Stimulated activated CD4-positive, alpha-beta T cell treated with anti-CD3 and anti-CD28 coated beads, TNF-alpha, amount 100 ng/mL, for 48 hours (primary cell): ENCODE measurements around the gene BORCS6.
"Not testable (repeated sequence)": the region's sequence is repeated elsewhere in the genome, so short reads cannot be mapped to it uniquely, and the experiment has no call there.

Experiments
- DNase-seq, 3 donors: peaks; one replicate each; pipeline ENCODE4 v3.0.0-alpha.2; 2020; ENCODE audit warnings: low read depth in 3 of 3

BORCS6 gene

DNA sequence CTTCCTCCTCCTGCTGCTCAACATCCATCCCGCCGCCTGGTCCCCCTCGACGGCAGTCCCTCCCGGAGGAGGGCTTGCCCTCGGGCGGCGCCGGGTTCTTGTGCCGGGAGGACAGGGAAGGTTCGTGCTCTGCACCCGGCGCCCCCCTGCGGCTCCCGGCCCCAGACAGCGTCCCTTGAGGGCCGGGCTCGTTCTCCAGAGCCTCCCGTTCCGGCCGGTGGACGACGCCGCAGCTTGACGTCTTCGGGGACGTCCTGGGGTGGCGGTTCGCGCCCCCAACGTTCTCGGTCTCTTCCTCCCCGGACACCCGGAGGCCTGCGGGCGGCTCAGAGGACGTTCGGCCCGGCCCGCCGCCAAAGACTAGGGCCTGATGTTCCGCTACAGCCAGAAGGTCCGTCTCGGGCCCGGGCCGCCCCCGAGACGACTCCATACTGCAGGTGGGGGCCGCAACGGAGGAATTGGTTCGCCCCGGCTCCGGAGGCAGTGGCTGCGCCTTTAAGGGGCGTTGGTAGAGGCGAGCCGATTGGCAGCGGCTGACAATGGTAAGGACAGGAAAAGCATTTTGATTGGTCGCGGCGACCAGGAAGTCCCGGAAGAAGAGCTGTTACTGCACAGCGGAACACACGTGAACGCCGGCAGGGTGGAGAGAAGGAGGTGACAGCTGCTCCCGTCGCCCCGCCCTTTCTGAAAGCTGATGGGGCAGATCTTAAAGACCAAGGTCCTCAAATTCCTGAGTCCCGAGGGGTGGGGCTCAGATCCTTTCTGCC lies at the start of gene BORCS6:
BORCS6 (minus strand) TSS at position 470 of the 767 bp plus-strand sequence; CDS start at position 430, 40 bp downstream.
- DNase-seq, result peak; percentile 87 to 93 (median 91)

DNA sequence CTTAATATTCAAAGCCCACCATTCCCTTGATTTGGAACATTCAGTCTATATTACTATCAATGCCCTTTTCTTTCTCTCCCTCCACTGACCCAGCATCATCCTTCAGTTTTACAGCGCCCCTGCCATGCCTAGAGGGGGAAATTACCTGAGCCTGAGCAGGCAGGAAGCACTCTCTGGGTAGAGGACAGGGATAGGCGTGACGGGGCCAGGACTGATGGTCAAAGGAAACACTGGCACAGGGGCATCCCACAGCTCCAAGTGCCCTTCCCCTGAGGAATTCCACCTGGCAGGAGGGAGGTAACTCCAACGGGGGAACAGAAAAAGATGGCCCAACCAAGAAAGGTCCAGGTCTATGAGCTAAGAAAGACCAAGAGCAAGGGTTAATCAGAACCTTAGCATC lies 47.9 kb upstream of the BORCS6 start:
- no peak for DNase-seq

DNA sequence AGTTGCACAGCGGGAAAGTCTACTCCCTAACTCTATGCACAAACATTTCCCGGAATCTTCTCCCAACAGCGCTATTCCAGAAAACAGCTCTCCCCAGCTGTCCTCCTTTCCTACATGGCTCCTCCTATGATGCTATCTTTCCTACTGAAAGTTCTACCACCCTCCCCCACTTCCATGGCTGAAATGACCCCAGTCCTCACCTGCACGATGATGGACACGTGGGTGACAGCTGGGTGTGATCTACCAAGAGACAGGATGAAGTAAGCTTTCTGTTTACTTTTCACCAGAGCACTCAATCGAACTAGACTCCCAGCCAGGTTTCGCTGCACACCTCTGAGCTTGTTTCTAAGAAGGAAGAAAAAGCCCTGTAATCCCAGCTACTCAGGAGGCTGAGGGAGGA lies 47.2 kb upstream of the BORCS6 start:
- DNase-seq, result no peak

DNA sequence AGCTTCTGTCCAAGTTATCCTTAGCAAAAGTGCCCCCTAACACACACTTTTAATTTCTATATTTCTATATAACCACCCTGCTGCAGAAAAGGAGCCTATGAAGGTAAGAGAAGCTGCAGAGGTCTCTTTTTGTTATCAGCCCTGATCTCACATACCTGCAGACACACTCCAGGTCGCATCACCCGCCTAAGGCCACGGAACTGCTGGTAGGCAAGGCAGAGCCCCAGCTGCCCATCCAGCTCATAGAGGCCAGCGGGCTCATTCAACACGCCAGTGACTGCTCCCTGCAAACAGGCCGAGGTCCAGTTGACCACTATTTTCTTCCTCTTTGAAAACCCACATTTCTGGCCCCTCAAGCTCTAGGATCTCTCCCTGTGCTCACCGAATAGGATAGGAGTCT lies 45.7 kb upstream of the BORCS6 start:
- no peak for DNase-seq

DNA sequence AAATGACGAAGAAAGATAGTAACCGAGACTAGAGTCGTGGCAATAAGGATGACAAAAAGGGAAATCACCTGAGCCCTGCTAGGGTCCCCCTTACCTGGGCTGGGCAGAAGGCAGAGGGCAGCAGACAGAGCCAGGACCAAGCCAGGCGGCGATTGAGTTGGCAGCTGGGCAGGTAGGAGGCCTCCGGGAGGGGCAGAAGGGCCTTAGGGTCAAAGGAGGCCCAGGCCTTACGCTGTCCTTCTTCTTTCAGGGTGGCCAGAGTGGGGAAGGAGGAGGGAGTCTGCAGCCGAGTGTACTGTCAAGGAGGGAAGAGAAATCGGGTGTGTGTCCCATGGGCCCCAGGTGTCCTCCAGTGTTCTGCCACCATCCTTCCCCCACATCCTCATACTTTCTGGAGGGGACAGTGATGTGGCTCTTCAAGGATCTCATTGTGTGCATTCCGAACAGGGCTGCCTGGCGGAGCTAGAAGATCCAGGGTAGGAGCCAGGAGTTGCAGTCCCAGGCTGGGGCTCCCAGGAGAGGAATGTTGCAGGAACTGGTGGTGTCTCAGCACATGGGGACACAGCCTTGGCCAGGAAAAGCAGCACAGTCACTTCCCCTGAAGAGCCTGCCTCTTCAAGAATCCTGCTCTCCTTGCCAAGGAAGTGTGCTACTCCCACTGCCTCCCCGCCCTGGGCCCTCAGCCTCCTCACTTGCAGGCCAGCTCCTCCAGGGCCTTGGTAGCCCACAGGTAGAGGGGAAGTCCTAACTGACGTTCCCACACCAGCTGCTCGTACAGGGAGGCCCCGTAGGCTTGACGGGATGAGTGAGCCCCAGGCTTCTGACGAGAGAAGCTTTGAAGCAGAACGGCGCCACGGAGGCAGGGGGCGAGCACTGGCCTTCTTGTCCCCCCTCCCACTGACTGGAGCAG lies 44.6 kb upstream of the BORCS6 start:
- no peak for DNase-seq

DNA sequence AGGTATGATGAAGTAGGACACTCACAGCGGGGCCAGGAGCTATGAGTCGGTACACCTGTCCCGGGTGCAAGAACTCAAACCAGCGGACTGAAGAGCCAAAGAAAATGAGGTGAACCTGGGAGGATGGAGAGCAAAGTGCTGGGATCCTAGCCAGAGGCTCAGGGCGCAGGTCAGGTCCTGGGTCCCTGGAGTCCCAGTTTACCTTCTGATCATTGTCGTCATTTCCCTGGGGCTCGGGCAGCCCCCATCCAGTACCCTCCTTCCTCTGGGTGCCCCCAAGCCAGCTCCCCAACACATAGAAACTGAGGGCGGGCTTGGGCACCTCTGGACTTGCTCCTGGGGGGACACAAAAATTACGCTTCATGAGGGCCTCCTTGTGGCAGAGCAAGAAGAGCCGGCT lies 41.7 kb upstream of the BORCS6 start:
- DNase-seq, result no peak

DNA sequence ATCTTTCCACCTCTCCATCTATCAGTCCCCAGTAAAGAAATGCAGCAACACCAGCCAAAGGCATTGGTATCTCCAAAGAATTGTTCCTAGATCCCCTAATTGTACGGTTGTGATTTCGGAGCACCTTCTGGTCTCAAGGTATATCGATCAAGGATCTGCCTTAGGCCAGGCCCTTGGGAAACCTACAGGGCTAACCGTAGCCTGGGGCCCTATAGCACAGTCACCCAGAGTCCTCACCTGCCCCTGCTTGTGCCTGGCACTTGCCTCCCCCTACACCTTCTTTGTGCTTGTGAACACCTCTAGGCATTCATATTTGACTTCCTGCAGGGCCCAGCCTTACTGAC lies 37.2 kb upstream of the BORCS6 start:
- DNase-seq, result no peak

DNA sequence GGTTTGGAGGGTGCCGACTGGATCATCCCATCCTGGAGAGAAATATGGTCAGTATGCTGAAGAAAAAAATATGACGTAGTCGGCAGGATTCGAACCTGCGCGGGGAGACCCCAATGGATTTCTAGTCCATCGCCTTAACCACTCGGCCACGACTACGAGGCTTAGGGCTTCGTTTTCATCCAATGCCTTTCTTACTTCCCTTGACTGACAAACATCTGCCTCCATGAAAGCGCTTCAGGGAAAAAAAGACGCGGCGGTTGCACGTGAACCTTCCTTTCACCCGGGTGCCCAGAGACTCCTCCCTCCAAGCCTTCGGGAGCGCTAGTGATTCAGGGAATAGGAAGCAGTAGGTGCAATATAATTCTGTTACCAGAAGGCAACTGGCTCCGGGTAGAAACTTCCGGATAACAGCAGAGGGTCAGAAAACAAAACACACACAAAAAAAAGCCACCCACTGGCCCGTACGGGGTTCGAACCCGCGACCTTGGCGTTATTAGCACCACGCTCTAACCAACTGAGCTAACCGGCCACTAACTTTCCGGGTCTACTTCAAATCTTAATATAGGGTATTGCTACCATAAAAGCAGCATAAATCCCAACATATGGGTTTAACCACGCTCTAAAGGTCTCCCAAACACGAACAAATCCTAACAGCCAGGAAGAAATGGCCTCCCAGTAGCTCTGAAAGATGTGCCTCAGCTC lies 36.7 kb upstream of the BORCS6 start:
- DNase-seq, result peak in 1 of 3 donors; percentile 55

DNA sequence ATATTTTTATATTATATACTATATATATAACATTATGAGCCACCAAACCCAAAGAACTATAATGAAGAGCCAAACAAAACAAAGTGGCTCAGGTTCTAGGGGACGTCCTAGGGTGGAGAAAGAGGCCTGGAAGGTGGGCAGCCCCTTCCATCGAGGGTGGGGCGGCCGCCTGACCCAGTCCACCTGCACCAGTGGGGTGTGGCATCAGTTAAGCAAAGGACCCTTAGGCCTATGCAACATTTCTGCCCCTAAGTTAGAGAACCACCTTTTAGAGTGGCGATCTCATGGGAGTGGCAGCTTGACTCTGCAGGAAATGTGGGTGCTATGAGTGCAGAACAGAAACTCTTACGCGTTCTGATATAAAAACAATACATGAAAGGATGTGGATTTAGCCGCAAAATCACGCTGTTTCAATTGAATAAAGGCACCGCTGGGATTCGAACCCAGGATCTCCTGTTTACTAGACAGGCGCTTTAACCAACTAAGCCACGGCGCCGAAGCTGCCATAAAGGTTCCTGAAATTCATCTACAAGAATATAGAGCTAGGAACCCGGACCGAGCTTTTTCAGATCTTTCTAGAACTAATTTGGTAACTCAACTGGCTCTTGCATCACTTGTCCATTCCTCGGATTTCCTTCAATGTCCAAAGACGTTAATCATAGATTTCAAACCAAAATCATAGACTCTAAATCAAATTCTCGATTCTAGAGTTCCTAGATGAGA lies 36.0 kb upstream of the BORCS6 start:
- DNase-seq, result peak in 2 of 3 donors; percentile 68 to 75

DNA sequence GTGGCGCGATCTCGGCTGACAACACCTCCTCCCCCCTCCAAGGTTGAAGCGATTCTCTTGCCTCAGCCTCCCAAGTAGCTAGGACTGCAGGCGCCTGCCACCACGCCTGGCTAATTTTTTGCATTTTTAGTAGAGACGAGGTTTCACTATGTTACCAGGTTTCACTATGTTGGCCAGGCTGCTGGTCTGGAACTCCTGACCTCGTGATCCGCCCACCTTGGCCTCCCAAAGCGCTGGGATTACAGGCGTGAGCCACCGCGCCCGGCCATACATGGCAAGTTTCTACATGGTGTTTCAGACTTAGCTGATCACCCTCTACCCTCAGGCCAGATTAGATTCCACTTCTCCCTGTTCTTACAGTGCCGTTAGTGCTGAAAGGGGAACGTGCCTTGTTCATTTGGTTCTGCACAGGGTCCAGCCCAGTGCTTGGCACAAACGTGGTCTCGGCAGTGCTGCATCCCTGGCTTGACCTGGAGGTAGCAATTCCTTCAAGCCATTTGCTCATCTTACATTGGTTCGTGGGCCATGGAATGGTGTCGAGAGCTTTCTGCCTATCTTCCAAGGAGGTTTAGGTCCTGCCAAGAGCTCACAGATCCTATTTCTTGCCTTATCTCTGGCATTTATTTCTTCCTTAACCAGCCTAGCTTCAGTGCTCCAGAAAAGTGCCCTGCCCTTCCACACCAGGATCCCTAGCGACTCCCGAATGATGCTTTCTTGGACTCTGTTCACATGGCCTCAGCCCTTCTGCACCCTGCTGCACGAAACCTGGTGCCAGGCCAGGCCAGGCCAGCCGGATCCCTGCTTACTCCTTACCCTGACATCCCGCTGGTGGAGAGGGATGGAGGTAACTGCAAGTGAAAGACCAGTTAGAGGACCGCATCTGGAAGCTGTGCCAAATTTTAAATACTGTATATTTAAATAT lies 35.2 kb upstream of the BORCS6 start:
- no peak for DNase-seq

DNA sequence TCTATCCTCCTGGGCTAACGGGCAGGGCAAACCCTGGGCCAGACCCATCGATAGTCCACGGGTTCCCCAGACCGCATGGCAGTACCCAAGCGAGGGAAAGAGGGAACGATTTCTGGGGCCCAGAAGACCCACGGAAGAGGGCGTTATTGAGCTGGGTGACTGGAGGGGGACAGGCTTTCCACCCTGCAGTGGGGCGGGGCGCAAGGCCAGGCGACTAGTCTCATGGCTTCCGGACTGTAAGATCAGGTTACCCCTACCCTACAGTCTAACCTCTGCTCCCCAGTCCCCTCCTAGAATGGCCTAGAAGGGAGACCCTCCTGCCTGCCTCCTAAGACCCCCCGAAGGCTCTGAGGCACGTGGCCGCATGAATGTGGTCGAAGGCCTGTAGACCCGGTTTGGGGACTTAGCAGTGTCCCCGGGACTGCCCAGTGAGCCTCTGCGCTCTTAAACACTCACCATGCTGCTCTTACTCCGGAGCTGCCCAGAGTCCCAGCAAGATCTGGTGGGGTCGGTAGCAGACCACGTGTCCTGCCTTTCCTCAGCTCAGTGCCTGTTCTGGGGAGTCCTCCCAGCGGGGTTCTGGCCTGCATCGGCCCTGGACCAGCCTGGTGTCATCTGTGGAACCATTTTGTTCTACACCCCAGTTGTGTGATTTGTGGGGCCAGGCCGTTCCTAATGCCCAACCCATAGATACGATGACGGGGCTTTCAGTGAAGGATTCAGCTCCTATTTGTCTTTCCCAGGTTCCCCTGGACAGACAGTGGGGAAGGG lies 33.6 kb upstream of the BORCS6 start:
- no peak for DNase-seq

DNA sequence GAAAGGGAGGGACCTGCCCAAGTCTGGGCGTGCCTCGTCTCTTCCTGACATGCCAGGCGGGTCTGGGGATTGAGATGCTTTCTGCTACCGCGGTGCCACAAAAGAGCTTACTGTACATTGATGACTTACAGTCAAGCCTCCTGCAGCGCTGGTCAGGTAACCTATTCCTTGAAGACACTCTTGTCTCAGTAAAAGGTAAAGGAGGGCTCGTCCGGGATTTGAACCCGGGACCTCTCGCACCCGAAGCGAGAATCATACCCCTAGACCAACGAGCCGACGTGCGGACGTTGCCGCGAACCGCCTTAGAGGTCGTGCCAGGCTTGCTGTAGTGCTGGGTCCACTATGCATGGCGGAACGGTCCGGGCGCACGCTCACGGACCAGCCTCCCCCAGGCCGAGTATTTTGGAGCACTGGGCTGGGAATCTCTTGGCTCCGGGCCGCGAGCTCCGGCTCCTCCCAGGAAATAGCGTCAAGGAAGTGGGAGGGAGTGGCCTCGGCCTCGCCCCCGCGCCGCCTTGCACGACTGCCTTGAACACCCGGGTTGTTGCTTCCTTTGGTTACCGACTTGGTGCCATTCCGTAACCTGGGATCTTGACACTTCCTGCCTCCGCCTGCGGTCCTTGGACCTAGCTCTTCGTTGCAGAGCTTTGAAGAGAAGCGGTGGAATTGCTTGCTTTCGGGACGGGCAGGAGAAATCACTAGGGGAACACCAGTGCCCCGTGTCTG lies 32.8 kb upstream of the BORCS6 start:
- peak; percentile 82 to 90 (median 88) for DNase-seq

DNA sequence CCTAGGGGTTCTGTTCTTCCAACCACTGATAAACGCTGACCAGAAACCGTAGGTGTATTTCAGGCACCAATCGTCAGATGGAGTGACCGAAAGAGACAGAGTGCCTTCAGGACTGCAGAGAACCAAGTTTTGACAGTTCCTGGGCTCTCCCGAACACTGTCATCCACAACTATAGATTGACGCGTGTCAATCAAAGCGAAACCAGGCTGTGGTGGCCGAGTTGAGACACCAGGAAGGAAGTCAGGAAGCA lies 32.3 kb upstream of the BORCS6 start:
- peak in 1 of 3 donors; percentile 58 for DNase-seq

DNA sequence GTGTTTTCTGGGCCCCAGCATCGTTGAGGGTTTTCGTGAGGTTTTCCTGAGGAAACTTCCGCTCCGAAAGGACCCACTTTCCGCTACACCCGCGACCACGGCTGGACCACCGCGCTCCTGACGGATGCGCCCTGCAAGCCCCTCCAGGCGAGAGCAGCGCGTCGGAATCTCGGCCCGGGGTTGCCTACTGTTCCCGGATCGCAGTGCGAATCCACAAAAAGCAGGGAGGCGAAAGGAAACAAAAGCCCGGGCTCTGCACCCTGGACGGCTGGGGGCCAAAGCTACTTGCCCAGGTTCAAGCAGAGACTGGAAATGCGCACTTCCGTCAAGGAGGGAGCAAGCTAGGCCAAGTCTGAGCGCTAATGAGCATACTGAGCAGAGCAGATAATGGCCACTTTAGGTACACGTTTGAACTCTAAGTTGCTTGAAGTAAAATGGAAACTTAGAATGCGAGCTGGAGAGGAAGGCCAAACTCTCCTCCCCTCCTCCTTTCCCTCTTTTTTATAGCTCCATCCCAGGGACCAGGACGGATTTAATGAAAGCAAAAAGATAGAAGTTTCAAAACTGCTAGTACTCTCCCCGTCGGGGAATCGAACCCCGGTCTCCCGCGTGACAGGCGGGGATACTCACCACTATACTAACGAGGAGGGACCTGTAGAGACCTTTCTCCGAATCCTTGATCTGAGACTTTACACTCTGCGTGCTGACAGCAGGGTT lies 31.8 kb upstream of the BORCS6 start:
- peak; percentile 77 to 85 (median 84) for DNase-seq

DNA sequence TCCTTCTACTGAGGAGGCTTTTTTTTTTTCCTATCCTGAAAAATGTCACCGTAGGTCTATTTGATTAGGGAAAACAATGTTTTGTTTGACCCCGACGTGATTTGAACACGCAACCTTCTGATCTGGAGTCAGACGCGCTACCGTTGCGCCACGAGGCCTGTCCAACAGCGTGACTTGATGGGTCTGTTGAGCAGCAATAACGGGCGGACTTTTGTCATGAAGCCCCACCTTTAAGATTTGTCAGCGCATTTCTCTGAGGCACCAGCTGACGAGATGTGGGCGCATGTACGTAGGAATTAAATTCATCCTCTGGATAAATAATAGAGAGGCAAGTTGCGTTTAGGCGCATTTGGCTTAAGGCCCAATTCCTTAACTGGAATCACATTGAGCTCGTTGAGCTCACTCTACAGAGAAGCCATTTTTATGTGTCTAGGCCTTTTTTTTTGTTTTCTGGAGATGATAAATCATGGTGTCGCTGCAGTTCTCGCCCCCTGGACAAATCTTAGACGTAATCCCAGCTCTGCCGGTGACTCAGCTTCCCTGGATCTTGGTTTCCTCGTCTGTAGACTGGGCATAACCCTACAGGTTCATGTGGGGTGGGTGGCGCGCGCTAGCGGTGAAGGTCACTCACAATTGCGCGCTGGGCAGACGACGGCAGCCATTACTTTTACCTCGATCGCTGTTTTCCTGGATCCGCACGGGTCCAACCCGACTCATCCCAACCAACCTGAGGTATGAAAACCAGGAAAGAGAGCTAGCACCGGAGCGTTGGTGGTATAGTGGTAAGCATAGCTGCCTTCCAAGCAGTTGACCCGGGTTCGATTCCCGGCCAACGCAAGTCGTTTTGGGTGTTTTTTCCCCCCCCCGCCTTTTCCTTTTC lies 31.0 kb upstream of the BORCS6 start:
- DNase-seq, result peak; percentile 79 to 91 (median 91)

DNA sequence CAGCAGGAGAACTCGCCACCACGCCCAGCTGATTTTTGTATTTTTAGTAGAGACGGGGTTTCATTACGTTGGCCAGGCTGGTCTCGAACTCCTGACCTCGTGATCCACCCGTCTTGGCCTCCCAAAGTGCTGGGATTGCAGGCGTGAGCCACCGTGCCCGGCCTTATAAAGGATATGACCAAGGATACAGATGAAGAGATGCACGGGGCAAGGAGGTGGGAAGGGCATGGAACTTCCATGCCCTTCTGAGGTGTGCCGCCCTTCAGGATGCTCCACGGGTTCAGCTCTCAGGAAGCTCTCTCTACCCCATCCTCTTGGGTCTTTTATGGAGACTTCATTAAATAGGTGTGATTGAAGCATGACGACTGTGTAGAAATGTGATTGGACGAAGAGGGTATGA lies 24.0 kb upstream of the BORCS6 start:
- DNase-seq, result not testable (repeated sequence)

DNA sequence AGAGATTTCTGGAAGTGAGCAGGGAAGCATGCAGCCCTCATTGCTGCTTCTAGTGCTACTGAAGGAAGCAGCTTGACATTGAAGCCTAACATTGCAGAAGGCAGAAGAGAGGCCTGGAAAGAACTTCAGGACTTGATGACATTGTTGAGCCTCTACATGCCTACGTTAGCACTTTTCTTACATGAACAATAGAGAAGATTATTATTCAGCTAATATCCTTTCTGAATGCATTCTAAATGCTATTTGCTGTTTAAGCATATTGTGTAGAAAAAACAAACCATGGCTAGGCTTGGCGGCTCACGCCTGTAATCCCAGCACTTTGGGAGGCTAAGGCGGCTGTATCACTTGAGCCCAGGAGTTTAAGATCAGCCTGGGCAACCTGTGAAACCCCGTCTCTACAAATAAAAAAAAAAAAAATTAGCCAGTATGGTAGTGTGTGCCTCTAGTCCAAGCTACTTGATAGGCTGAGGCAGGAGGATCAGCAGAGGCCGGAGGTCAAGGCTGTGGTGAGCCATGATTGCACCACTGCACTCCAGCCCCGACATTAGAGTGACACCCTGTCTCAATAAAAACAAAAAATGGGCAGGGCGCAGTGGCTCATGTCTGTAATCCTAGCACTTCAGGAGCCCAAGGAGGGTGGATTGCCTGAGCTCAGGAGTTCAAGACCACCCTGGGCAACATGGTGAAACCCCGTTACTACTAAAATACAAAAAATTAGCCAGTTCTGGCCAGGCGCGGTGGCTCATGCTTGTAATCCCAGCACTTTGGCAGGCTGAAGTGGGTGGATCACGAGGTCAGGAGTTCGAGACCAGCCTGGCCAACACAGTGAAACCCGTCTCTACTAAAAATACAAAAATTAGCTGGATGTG lies 22.6 kb upstream of the BORCS6 start:
- no peak for DNase-seq
